ENCODE results near the gene CDH8.

Gene CDH8

DNA sequence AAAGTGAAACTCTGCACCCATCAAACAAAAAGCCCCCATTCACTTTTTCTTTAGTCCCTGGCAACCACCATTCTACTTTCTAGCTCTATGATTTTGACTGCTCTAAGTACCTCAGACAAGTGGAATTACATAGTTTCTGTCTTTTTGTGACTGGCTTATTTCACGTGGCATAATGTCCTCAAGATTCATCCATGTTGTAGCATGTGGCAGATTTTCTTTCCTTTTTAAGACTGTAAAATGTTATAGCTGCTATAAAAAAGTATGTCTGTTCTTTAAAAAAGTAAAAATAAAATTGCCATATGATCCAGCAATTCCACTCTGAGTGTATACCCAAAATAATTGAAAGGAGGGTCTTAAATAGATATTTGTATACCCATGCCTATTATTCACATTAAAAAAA is 429.7 kb downstream of the CDH8 start:
- no peak for TF ChIP-seq TEAD4 (IDR thresholded peaks at IDR 0.05)
- no peak for TF ChIP-seq EGR1 (IDR thresholded peaks at IDR 0.05)
- TF ChIP-seq TAF1 (IDR thresholded peaks at IDR 0.05; ENCODE audit: low read depth), result no peak
- TF ChIP-seq EP300 (IDR thresholded peaks at IDR 0.05; ENCODE audit: borderline replicate concordance), result no peak
- TF ChIP-seq RAD21 (IDR thresholded peaks at IDR 0.05; ENCODE audit: low read depth), result no peak
- TF ChIP-seq TCF12 (IDR thresholded peaks at IDR 0.05; ENCODE audit: low read depth), result no peak
- TF ChIP-seq YY1 (IDR thresholded peaks at IDR 0.05; ENCODE audit: low read depth), result no peak
- no peak for TF ChIP-seq CEBPB (IDR thresholded peaks at IDR 0.05)
- TF ChIP-seq ZBTB7A (IDR thresholded peaks at IDR 0.05; ENCODE audit: low read depth), result no peak
- TF ChIP-seq, protein P1, sequence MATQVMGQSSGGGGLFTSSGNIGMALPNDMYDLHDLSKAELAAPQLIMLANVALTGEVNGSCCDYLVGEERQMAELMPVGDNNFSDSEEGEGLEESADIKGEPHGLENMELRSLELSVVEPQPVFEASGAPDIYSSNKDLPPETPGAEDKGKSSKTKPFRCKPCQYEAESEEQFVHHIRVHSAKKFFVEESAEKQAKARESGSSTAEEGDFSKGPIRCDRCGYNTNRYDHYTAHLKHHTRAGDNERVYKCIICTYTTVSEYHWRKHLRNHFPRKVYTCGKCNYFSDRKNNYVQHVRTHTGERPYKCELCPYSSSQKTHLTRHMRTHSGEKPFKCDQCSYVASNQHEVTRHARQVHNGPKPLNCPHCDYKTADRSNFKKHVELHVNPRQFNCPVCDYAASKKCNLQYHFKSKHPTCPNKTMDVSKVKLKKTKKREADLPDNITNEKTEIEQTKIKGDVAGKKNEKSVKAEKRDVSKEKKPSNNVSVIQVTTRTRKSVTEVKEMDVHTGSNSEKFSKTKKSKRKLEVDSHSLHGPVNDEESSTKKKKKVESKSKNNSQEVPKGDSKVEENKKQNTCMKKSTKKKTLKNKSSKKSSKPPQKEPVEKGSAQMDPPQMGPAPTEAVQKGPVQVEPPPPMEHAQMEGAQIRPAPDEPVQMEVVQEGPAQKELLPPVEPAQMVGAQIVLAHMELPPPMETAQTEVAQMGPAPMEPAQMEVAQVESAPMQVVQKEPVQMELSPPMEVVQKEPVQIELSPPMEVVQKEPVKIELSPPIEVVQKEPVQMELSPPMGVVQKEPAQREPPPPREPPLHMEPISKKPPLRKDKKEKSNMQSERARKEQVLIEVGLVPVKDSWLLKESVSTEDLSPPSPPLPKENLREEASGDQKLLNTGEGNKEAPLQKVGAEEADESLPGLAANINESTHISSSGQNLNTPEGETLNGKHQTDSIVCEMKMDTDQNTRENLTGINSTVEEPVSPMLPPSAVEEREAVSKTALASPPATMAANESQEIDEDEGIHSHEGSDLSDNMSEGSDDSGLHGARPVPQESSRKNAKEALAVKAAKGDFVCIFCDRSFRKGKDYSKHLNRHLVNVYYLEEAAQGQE (IDR thresholded peaks at IDR 0.05; ENCODE audit: low read depth), result no peak
- TF ChIP-seq, protein P2, sequence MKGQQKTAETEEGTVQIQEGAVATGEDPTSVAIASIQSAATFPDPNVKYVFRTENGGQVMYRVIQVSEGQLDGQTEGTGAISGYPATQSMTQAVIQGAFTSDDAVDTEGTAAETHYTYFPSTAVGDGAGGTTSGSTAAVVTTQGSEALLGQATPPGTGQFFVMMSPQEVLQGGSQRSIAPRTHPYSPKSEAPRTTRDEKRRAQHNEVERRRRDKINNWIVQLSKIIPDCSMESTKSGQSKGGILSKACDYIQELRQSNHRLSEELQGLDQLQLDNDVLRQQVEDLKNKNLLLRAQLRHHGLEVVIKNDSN (IDR thresholded peaks at IDR 0.05), result no peak

All from Ishikawa (cell line).